Transverse colon (tissue), 4 donors: Measurements from ENCODE around the gene CTDSP2. TPM values are rescaled to one million over a fixed set of nuclear protein-coding genes. Genes with fewer than 3 reads are reported as not detected.
"Not testable (repeated sequence)": the region's sequence is repeated elsewhere in the genome, so short reads cannot be mapped to it uniquely, and the experiment has no call there.

Source experiments
- DNase-seq: peaks from one replicate; pipeline ENCODE4 v3.0.0-alpha.2; 2019
- H3K27ac ChIP-seq, 4 donors: fragments of 200-600 bp; sonication (generic); 2 replicates each; pipeline ENCODE4 v1.5.1; 2016 to 2018; ENCODE audit warnings: inconsistent platforms in 4 of 4
- H3K27me3 ChIP-seq: fragments of 200-600 bp; sonication (generic); 2 replicates; pipeline ENCODE4 v1.5.1; 2017; ENCODE audit warnings: inconsistent platforms
- H3K36me3 ChIP-seq, 4 donors: fragments of 200-600 bp; sonication (generic); 2 replicates each; pipeline ENCODE4 v1.5.1; 2017 to 2019; ENCODE audit warnings: inconsistent platforms in 4 of 4
- H3K4me1 ChIP-seq, 4 donors: fragments of 200-600 bp; sonication (generic); 2 replicates each; pipeline ENCODE4 v1.5.1; 2017 to 2020; ENCODE audit warnings: inconsistent platforms in 4 of 4
- H3K4me3 ChIP-seq, 4 donors: fragments of 200-600 bp; sonication (generic); 1 replicate in 1 of 4; 2 replicates in 3 of 4; pipeline versions ENCODE4 v1.5.1 to v1.6.1; 2017 to 2019; ENCODE audit warnings: inconsistent platforms in 4 of 4
- H3K9me3 ChIP-seq, 2 donors: fragments of 200-600 bp; sonication (generic); 2 replicates each; pipeline ENCODE4 v1.5.1; 2017 to 2019; ENCODE audit warnings: inconsistent platforms in 2 of 2
- CTCF ChIP-seq, 5 experiments: fragments of 200-600 bp in 3 of 5; fragments of 450-650 bp in 2 of 5; sonication (generic) in 3 of 5; IDR thresholded peaks; 1 replicate in 2 of 5; 2 replicates in 3 of 5; pipeline ENCODE4 v1.5.1; 2016 to 2017; ENCODE audit warnings: antibody characterized with exemption in 5 of 5, inconsistent platforms in 3 of 5, mild to moderate bottlenecking in 2 of 5, moderate library complexity in 1 of 5
- EP300 ChIP-seq: sonication (generic); formaldehyde crosslinking; IDR thresholded peaks from one replicate; pipeline ENCODE4 v1.6.1; 2017; ENCODE audit warnings: antibody characterized with exemption, low read depth
- POLR2A ChIP-seq: fragments of 450-650 bp; IDR thresholded peaks from one replicate; pipeline ENCODE4 v1.6.1; 2016; ENCODE audit warnings: antibody characterized with exemption, mild to moderate bottlenecking, moderate library complexity
- POLR2AphosphoS5 ChIP-seq, 3 donors: sonication (generic); formaldehyde crosslinking; IDR thresholded peaks; one replicate each; pipeline ENCODE4 v1.6.1; 2016; ENCODE audit warnings: antibody characterized with exemption in 3 of 3
- WGBS, 2 donors: methylation state at CpG; one replicate each; pipeline ENCODE4 v1.1.5; 2018; ENCODE audit warnings: low coverage in 1 of 2; 5-methylcytosine and 5-hydroxymethylcytosine counted together
- in situ Hi-C, 4 donors: fragments of 200-750 bp; cut with MboI; loops; one replicate each; pipeline versions ENCODE4 v1.15.0 to v1.15.1; 2017; ENCODE audit warnings: low sequenced_read_pairs in 3 of 4, low pct_ligation_motif_present in 1 of 4, low pct_unique_long_range_greater_than_20kb in 1 of 4
- intact Hi-C: fragments of 100-400 bp; cut with DNase I; formaldehyde crosslinking; loops from one replicate; pipeline ENCODE4 v1.15.1; 2023; ENCODE audit warnings: low total_unique reads
- total RNA-seq, 4 donors: library from RNA; depleted of rRNA; stranded (reverse); fragments of >200 nt; gene quantifications; one replicate each; pipeline ENCODE4 v1.1.0, GENCODE V29; 2016

CTDSP2 gene
- total RNA-seq, 4 donors from 2014 or later, result 174 to 268 (median 231) TPM

- peak; percentile 69 for TF ChIP-seq POLR2A
- no peak for TF ChIP-seq EP300
- no peak for TF ChIP-seq CTCF (IDR thresholded peaks at IDR 0.05)
- peak in 2 of 3 donors; percentile 74 to 77 for TF ChIP-seq POLR2AphosphoS5 (IDR thresholded peaks at IDR 0.05)
- intact Hi-C loops, result loop anchor here (2.0 kb wide), 1 partner anchor 32 kb away; no protein-coding TSS in a partner anchor
These were observed 18.7 kb upstream of the CTDSP2 start for GRCh38 chr12:57865084-57865751.

GRCh38 chr12:57864442-57865083 lies 18.0 kb upstream of the CTDSP2 start:
- H3K4me1 ChIP-seq, result peaks cover 9 to 36% (median 19%) of the 10 kb centered on the region in 4 donors
- intact Hi-C loops (loop anchor here (2.0 kb wide), 1 partner anchor 32 kb away; no protein-coding TSS in a partner anchor), in situ Hi-C loops (no loop called here)
- 11 to 36% methylated on average over 3 to 8 of the region's 8 CpGs for WGBS, 2 donors
- peak overlapping the region; percentile 51 to 70 (median 62) for H3K4me3 ChIP-seq
- peak overlapping the region; percentile 90 to 98 (median 96) for H3K27ac ChIP-seq
- no peaks in the 10 kb centered on the region for H3K9me3 ChIP-seq
- DNase-seq, result no peak
- H3K36me3 ChIP-seq, result no peaks in the 10 kb centered on the region
- H3K27me3 ChIP-seq, result no peaks in the 10 kb centered on the region
- no peak for TF ChIP-seq EP300
- TF ChIP-seq POLR2A, result no peak
- TF ChIP-seq CTCF (IDR thresholded peaks at IDR 0.05), result no peak
- TF ChIP-seq POLR2AphosphoS5 (IDR thresholded peaks at IDR 0.05), result no peak

More at GRCh38 chr12:57865084-57865751, 18.7 kb upstream of the CTDSP2 start:
- Histone ChIP-seq H3K27ac (peak overlapping the region; percentile 90 to 98 (median 96)), H3K27me3 (no peaks in the 10 kb centered on the region), H3K36me3 (no peaks in the 10 kb centered on the region), H3K9me3 (no peaks in the 10 kb centered on the region), H3K4me3 (peak overlapping the region; percentile 51 to 70 (median 62)), H3K4me1 (peaks cover 9 to 40% (median 19%) of the 10 kb centered on the region in 4 donors)
- 2% methylated on average over 43 of the region's 63 CpGs; no CpG with 5 or more reads in 1 of the 2 donors for WGBS, 2 donors
- in situ Hi-C loops, result no loop called here
- peak; percentile 82 for DNase-seq

- no peak overlapping the region for H3K4me3 ChIP-seq
- in situ Hi-C loops (no loop called here), intact Hi-C loops (loop anchor here (2.0 kb wide), 1 partner anchor 33 kb away; no protein-coding TSS in a partner anchor)
- peak overlapping the region; percentile 90 to 98 (median 96) for H3K27ac ChIP-seq
- no peaks in the 10 kb centered on the region for H3K36me3 ChIP-seq
- WGBS, 2 donors, result 64% methylated on average over 1 of the region's 1 CpG; no CpG with 5 or more reads in 1 of the 2 donors
- peaks cover 9 to 27% (median 16%) of the 10 kb centered on the region in 4 donors for H3K4me1 ChIP-seq
- H3K9me3 ChIP-seq, result no peaks in the 10 kb centered on the region
- no peaks in the 10 kb centered on the region for H3K27me3 ChIP-seq
- TF ChIP-seq POLR2AphosphoS5 (IDR thresholded peaks at IDR 0.05) (no peak), POLR2A (no peak), CTCF (IDR thresholded peaks at IDR 0.05) (no peak), EP300 (no peak)
- no peak for DNase-seq
These were observed 17.1 kb upstream of the CTDSP2 start for GRCh38 chr12:57863676-57864075.

- Histone ChIP-seq H3K4me1 (peaks cover 9 to 23% (median 12%) of the 10 kb centered on the region in 4 donors), H3K27ac (no peak overlapping the region), H3K4me3 (no peak overlapping the region), H3K27me3 (no peaks in the 10 kb centered on the region), H3K9me3 (no peaks in the 10 kb centered on the region), H3K36me3 (no peaks in the 10 kb centered on the region)
- intact Hi-C loops (no loop called here), in situ Hi-C loops (no loop called here)
- WGBS, 2 donors, result 94 to 100% methylated on average over 1 to 4 of the region's 4 CpGs
- no peak for DNase-seq
- TF ChIP-seq POLR2AphosphoS5 (IDR thresholded peaks at IDR 0.05) (no peak), EP300 (no peak), POLR2A (no peak), CTCF (IDR thresholded peaks at IDR 0.05) (no peak)
These were observed 15.4 kb upstream of the CTDSP2 start for GRCh38 chr12:57861967-57862366.

GRCh38 chr12:57860883-57861282 lies 14.4 kb upstream of the CTDSP2 start:
- in situ Hi-C loops, DNase-seq, intact Hi-C loops, H3K36me3 ChIP-seq, H3K27me3 ChIP-seq, H3K9me3 ChIP-seq, H3K27ac ChIP-seq, H3K4me3 ChIP-seq: not testable (repeated sequence)
- WGBS, 2 donors, result 88 to 90% methylated on average over 3 to 5 of the region's 5 CpGs
- H3K4me1 ChIP-seq, result peaks cover 9 to 20% (median 12%) of the 10 kb centered on the region in 4 donors
